CD4-positive, CD25-positive, alpha-beta regulatory T cell (primary cell): ENCODE measurements around the gene IL23R. TPM values are rescaled to one million over a fixed set of nuclear protein-coding genes. Genes with fewer than 3 reads are reported as not detected.

Experiments used
- ATAC-seq, 2 donors: fragments of 150-1000 bp; cut with Tn5 transposase; one replicate each; pipeline ENCODE4 v1.10.0; 2021; ENCODE audit warnings: low read depth in 2 of 2, moderate number of reproducible peaks in 2 of 2, moderate library complexity in 1 of 2
- DNase-seq, 3 donors: peaks; one replicate each; pipeline versions ENCODE4 v3.0.0 to v3.0.0-alpha.2; 2012 to 2022; ENCODE audit warnings: mixed read lengths in 1 of 3
- H3K27ac ChIP-seq: one replicate; pipeline ENCODE4 v1.7.0; 2013; ENCODE audit warnings: mild to moderate bottlenecking, low read length; ENCODE audit not compliant: insufficient read depth, poor library complexity, severe bottlenecking
- H3K27me3 ChIP-seq: one replicate; pipeline ENCODE4 v1.7.0; 2013; ENCODE audit warnings: low read length; ENCODE audit not compliant: control insufficient read depth, insufficient read depth
- H3K36me3 ChIP-seq: one replicate; pipeline ENCODE4 v1.7.0; 2013; ENCODE audit warnings: mild to moderate bottlenecking, low read length, moderate library complexity; ENCODE audit not compliant: control insufficient read depth, insufficient read depth
- H3K4me1 ChIP-seq: 2 replicates; pipeline ENCODE4 v1.7.0; 2013; ENCODE audit warnings: mild to moderate bottlenecking, low read length; ENCODE audit not compliant: insufficient read depth, control insufficient read depth, poor library complexity, severe bottlenecking
- H3K4me3 ChIP-seq: one replicate; pipeline ENCODE4 v1.7.0; 2013; ENCODE audit warnings: low read depth, mild to moderate bottlenecking, low read length, moderate library complexity
- H3K9me3 ChIP-seq, 2 experiments: 1 replicate in 1 of 2; 2 replicates in 1 of 2; pipeline ENCODE4 v1.7.0; 2013; ENCODE audit warnings: low read length in 2 of 2, mild to moderate bottlenecking in 1 of 2, moderate library complexity in 1 of 2; ENCODE audit not compliant: control insufficient read depth in 2 of 2
- H3K27ac Mint-ChIP-seq, 3 donors: one replicate each; pipeline ENCODE4 v1.8.0; 2020 to 2022; ENCODE audit warnings: mild to moderate bottlenecking in 3 of 3, mixed read lengths in 3 of 3, moderate library complexity in 2 of 3
- H3K27me3 Mint-ChIP-seq: one replicate; pipeline ENCODE4 v1.8.0; 2022; ENCODE audit warnings: mild to moderate bottlenecking, mixed read lengths
- H3K36me3 Mint-ChIP-seq: one replicate; pipeline ENCODE4 v1.8.0; 2020; ENCODE audit warnings: mixed read lengths
- H3K4me1 Mint-ChIP-seq, 4 donors: one replicate each; pipeline ENCODE4 v1.8.0; 2020 to 2022; ENCODE audit warnings: mixed read lengths in 4 of 4, mild to moderate bottlenecking in 1 of 4
- H3K4me3 Mint-ChIP-seq, 4 donors: one replicate each; pipeline ENCODE4 v1.8.0; 2020 to 2022; ENCODE audit warnings: mild to moderate bottlenecking in 4 of 4, mixed read lengths in 4 of 4, moderate library complexity in 3 of 4
- H3K9me3 Mint-ChIP-seq, 7 donors: one replicate each; pipeline ENCODE4 v1.8.0; 2020 to 2022; ENCODE audit warnings: mixed read lengths in 7 of 7, mild to moderate bottlenecking in 3 of 7, moderate library complexity in 2 of 7
- polyA plus RNA-seq, 4 donors: library from polyadenylated mRNA; unstranded; fragments of 300-500 nt; fragmentation: Illumina TruSeq; gene quantifications; one replicate each; pipeline ENCODE4 v1.2.3, GENCODE V29; 2021
- total RNA-seq: library from RNA; stranded (reverse); gene quantifications from one replicate; pipeline ENCODE4 v1.2.3, GENCODE V29; 2022

IL23R gene
- total and polyA plus RNA-seq, 5 donors from 2014 or later, result 0.20 to 0.35 (median 0.30) TPM; not detected in 2

- Mint-ChIP-seq H3K4me3 (peak overlapping the region; percentile 88 to 99 (median 90)), H3K27me3 (peaks cover 12% of the 10 kb centered on the region), H3K9me3 (peaks cover 0 to 2% (median 0%) of the 10 kb centered on the region in 7 donors), H3K4me1 (peaks cover 0 to 42% (median 24%) of the 10 kb centered on the region in 4 donors), H3K36me3 (no peaks in the 10 kb centered on the region), H3K27ac (peak overlapping the region in 1 of 3 donors; percentile 84)
- Histone ChIP-seq H3K9me3 (no peaks in the 10 kb centered on the region), H3K27me3 (no peaks in the 10 kb centered on the region), H3K4me3 (peak overlapping the region; percentile 89), H3K27ac (peak overlapping the region; percentile 29), H3K36me3 (no peaks in the 10 kb centered on the region), H3K4me1 (peaks cover 6% of the 10 kb centered on the region)
- ATAC-seq (no peak), DNase-seq (no peak)
These were observed 140.3 kb downstream of the IL23R start for GRCh38 chr1:67306547-67306946.

- Histone ChIP-seq H3K36me3 (no peaks in the 10 kb centered on the region), H3K27ac (peak within 1 kb of the TSS; percentile 60), H3K4me3 (peak within 1 kb of the TSS; percentile 89), H3K9me3 (no peaks in the 10 kb centered on the region), H3K27me3 (no peaks in the 10 kb centered on the region), H3K4me1 (peaks cover 6% of the 10 kb centered on the region)
- ATAC-seq, result peak; percentile 64 to 68
- Mint-ChIP-seq H3K36me3 (no peaks in the 10 kb centered on the region), H3K4me3 (peak within 1 kb of the TSS; percentile 90 to 99 (median 95)), H3K27me3 (peaks cover 12% of the 10 kb centered on the region), H3K4me1 (peaks cover 1 to 42% (median 23%) of the 10 kb centered on the region in 4 donors), H3K9me3 (peaks cover 0 to 2% (median 0%) of the 10 kb centered on the region in 7 donors), H3K27ac (peak within 1 kb of the TSS; percentile 74 to 88 (median 84))
- peak; percentile 7 to 82 (median 47) for DNase-seq
These were observed 141.2 kb downstream of the IL23R start, which contains the start of gene IL12RB2 for GRCh38 chr1:67307251-67308060. TSS of gene IL12RB2 (plus strand) at chr1:67307873. CDS start at chr1:67320369, 12,496 bp downstream.

- Histone ChIP-seq H3K4me1 (peaks cover 6% of the 10 kb centered on the region), H3K9me3 (no peaks in the 10 kb centered on the region), H3K36me3 (no peaks in the 10 kb centered on the region), H3K27me3 (no peaks in the 10 kb centered on the region), H3K27ac (peak overlapping the region; percentile 60), H3K4me3 (peak overlapping the region; percentile 67)
- Mint-ChIP-seq H3K36me3 (no peaks in the 10 kb centered on the region), H3K4me1 (peaks cover 2 to 46% (median 24%) of the 10 kb centered on the region in 4 donors), H3K27ac (peak overlapping the region; percentile 16 to 84 (median 62)), H3K27me3 (peaks cover 12% of the 10 kb centered on the region), H3K9me3 (peaks cover 0 to 2% (median 0%) of the 10 kb centered on the region in 7 donors), H3K4me3 (peak overlapping the region; percentile 89 to 97 (median 95))
- no peak for ATAC-seq
- DNase-seq, result peak in 1 of 3 donors; percentile 54
These were observed 141.9 kb downstream of the IL23R start for GRCh38 chr1:67308136-67308535.

Other genes starting within 250 kb of the IL23R start
- 3.2 TPM for gene DNAI4, start 241.6 kb upstream of the IL23R start, total RNA-seq
- 1 to 10 TPM in 2 of 4 donors, under 1 TPM in 2; 0.45 to 2.0 (median 1.4) TPM for gene DNAI4, start 241.6 kb upstream of the IL23R start, polyA plus RNA-seq
- gene MIER1, start 241.5 kb upstream of the IL23R start, total RNA-seq, result 84.8 TPM
- 10 to 100 TPM; 33.4 to 41.9 (median 36.0) TPM for gene MIER1, start 241.5 kb upstream of the IL23R start, polyA plus RNA-seq
- 16.7 TPM for gene SLC35D1, start 112.3 kb upstream of the IL23R start, total RNA-seq
- 1 to 10 TPM; 5.3 to 9.4 (median 7.0) TPM for gene SLC35D1, start 112.3 kb upstream of the IL23R start, polyA plus RNA-seq
- not detected for gene C1orf141, start 31.5 kb upstream of the IL23R start, total RNA-seq
- not detected for gene C1orf141, start 31.5 kb upstream of the IL23R start, polyA plus RNA-seq
- gene IL12RB2, start 141.4 kb downstream of the IL23R start, total RNA-seq, result 43.5 TPM
- gene IL12RB2, start 141.4 kb downstream of the IL23R start, polyA plus RNA-seq, result 10 to 100 TPM; 11.9 to 20.1 (median 16.4) TPM